Stromal cell of bone marrow (primary cell): Measurements from ENCODE around the gene GARNL3.

ENCODE experiments used
- DNase-seq: peaks from one replicate; pipeline ENCODE4 v3.0.0-alpha.2; 2012; ENCODE audit warnings: low read depth

The GARNL3 gene

DNA sequence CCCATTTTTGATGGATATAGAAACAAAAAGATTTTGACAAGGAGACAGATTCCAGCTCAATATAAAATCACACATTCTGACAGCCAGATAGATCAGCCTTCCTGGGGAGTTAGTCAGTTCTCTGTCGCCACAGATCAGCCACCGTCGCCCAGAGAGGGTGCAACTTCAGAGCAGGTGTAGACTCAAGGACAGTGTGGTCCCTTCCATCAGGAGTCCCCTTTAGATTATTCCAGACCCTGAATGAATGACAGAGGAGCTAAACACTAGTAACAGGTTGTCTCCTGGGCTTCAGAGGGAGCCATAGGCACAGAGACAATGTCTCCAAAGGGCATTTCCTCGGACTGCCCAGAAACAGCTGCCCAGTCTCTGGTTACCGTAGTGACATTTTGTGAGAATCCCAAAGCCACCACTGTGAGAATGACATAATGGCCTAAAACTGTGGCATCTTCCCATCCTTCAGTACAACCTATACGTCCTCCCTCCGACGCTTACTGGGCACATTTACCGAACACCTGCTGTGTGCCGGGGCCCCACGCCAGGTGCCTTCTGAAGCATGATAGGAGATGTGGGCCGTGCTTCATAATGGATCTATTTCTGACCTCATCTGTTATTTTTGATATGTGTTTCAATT is 85.0 kb downstream of the GARNL3 start:
- no peak for DNase-seq

DNA sequence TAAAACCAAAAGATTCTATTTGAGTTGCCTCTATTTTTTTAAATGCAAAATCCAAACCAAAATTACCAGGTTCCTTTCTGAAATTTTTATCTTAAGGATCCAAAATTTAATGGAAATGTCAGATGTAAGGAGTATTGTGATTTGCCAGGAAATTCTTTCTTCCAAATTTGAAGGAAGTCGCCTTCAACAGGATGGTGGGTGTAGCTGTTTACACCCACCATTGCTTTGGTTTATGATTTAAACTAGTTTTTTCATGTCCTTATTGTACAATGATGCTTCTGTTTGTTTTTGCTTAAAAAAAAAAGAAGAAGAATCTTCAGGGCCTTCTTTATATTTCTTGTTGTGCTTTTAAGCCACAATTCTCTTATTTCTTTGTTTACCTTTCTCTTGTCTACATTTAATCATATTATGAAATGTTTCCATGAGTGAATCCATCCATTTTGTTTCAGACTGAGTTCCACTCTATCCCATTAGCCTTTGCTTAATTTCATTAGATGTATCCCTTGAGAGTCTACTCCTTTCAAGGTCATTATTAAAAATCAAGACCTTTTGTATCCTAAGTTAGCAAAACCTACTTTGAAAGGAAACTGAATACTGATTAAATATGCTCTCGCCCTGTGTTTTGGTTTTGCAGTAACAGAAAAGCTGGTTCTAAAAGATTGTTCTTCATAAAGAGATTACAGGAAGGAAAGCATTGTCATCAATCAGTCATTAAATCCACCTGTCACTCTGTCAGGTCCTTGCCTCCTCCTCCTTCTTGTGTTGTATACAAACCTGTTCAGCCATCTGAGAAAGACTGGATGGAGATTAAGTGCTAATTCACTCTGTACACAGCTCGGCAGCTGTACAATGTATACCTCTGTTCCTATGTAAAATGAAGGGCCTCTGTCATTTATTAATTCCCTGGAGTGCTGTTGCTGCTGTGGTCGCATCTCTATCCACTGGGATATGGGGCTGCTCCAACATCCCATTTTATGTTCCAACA is 86.9 kb downstream of the GARNL3 start:
- DNase-seq = no peak

DNA sequence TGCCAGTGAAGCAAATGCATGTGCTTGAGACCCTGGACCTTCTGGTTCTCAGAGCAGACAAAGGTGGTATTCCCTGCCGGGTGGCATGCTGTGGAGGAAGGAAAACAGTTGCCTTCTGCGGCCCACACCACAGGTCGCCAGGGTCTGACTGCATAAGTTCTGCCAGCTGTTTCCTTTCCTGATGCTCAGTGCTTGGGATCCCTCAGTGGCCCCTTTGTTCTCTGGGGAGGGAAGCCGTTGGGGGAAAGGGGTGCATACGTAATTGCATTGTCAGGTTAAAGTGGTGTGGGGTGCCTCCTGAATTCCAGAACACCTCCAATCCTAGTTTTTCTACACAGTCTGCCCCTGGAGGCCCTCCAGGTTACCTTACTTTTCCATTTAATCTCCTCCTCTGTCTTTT is 89.3 kb downstream of the GARNL3 start:
- no peak for DNase-seq

DNA sequence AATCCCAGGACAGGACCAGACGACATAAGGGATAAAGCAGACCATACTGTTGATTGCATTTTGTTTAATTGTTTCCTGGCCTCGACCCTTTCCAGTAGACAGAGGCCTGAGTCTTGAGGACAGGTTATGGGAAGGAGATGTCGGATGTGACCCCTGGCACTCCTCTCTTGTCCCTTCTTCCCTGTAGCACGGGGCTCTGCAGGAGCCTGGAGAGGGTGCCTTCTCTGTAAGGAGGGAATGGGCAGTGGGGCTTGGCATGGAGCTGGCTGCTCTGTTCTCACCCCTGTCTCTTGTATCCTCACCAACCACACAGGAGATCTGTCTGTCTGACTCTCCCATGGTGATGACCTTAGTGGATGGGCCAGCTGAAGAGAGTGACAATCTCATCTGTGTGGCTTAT is 92.3 kb downstream of the GARNL3 start:
- no peak for DNase-seq

DNA sequence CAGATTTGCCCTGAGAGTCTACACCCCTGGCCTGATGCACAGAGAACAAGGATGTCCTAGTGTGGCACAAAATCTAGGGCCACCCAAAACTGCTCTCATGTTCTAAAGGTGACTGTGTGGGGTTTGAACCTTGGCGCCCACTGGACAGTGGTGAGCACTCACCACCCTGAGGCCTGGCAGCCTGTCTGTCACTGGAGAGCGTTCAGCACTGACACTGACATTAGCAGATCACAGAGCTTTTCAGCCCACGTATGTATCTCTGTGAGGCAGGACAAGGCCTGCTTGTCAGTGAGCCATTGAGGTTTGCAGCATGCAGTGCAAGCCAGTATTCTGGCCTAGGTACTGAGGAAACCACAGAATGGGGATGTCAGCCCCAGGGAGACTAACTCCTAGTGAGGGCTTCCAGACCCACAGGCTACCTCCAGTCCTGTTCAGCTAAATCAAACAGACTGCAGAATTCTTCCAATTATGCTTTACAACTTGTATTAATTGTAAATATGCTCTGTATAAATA is 93.5 kb downstream of the GARNL3 start:
- DNase-seq = no peak

DNA sequence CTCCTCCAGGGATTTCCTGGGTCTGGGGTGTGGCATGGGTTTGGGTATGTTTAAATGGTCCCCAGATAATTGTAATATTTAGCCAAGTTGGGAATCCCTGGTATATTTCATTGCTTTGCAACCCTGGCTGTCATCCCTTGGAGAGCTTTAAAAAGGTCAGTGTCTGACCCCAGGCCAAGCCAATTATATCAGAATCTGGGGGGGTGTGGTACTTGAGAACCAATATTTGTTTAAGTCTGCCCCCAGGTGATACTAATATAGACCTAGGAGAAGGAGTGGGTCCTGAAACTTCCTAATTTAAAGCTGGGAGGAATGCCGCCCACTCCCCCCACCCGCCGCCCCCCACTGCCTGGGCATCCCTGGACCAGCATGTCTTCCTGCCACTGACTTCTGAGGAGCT is 94.2 kb downstream of the GARNL3 start:
- no peak for DNase-seq

DNA sequence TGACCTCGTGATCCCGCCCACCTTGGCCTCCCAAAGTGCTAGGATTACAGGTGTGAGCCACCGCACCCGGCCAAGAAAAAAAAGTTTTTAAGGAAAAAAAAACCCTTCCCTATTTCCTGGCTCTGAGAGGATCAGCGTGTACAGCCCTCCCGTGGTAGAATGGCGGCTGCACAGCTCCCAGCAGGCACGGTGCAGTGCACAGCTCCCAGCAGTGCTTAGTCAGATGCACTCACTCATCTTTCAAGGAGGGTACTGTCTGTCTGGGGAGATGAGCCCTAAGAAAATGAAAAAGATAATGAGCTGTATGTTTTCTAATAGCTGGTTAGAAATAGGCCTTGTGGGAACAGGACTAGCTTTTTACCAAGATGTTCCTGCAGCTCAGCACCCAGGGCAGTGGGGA is 95.7 kb downstream of the GARNL3 start:
- DNase-seq = peak; percentile 21

DNA sequence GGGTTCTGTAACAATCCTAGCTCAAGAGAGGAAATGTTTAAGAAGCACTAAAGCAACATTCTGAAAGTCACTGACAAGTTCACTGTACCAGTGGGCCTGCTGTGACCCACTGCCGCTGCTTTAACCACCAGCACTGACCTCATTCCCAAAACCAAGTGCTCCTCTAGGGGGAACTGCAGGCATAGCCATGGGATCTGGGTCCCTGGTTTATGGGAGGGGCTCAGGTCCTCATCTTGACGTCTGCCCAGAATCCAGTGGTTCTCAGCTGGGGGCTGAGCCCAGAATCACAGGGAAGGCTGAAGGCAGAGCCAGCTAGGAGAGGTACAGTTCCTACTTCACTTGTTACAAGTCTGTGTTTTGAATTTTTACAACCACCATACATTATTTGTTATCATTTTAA is 96.3 kb downstream of the GARNL3 start:
- DNase-seq = no peak

DNA sequence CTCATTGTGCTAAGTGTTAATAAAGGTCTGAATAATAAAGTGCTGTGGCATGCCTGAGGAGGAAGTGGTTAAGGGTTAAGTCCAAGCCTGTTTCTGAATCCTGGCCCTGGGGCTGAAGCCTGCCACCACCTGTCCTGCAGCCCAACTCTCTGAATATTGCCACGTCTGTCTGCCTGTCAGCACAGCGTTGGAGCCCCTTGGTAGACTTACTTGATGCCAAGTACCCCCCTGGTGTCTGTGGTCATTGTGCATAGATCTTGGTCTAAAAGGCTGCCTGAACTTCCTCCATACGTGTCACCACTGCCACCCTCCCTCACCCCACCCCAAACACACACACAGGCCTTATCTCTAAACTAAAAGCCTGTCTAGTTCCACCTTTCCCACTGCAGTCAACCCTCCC is 97.0 kb downstream of the GARNL3 start:
- DNase-seq = no peak

DNA sequence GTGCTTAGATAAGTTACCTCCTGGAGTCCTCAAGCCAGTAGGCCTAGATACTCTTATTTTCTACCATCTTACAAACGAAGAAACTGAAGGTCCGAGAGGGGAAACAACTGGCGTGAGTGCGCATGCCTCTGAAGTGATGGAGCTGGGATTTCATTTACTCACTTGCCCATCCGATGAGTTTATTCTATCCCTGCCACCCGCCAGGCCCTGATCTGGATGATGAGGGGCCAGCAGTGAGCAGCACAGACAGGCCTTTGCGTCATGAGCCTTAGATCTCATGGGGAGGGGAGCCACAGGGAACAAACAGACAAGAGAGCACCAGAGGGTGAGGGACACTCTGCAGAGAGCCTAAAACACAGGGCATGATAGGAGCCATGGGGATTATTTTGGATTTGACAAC is 98.3 kb downstream of the GARNL3 start:
- no peak for DNase-seq

DNA sequence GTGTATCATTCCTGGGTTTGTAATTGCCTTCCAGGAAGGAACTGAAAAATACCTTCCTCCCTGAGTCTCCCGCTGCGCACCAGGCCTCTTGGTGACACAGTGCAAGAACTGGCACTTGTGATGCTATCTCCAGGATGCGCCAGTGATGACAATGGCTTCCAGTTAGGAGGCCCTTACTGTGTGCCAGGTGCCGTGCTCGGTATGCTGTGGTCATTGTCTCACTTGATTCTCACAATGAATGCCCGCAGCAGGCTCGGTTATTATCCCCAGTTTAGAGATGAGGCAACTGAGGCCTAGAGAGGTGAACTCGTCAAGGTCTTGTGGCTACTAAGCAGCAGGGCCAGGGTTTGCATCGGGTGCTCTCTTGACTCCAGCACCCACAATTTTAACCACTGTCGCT is 100.9 kb downstream of the GARNL3 start:
- no peak for DNase-seq

DNA sequence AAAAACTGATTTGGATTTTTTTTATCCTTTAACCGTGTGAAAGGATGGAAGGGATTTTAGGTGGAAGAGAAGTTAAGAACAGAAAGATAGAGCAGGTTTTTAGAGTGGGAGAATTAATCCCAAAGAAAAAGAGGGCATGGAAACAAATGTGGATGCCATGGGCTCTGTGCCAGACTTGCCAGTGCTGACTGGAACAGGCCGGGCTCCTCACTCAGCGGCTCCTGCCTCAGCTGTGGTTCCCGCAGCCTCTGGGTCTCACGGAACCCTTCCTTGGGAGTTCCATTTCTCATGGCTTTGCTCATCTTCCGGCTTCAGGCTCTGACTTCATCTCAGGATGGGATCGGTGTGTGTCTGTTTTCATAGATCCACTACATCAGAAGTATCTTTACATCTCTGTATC is 102.0 kb downstream of the GARNL3 start:
- DNase-seq = no peak

DNA sequence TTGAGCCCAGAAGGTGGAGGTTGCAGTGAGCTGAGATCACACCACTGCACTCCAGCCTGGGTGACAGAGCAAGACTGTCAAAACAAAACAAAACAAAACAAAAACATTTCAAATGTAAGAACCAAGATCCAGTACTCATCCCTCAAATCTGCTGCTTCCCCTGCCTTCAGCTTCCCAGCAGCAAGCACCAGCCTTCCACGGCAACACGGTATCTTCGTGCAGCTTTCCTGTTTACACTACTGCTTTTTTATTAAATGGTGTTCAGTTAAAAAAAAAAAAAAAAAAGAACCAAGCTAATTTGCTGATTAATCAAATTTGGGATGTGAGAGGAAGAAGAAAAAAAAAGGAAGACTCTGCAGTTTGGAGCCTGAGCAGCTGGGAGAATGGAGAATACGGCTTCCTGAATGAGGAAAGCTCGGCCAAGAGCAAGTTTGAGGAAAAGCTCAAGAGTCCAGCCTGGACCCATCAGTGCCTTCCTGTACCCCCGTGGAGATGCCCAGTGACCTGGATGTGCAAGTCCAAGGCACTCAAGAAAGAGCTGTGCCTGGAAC is 104.4 kb downstream of the GARNL3 start:
- no peak for DNase-seq

DNA sequence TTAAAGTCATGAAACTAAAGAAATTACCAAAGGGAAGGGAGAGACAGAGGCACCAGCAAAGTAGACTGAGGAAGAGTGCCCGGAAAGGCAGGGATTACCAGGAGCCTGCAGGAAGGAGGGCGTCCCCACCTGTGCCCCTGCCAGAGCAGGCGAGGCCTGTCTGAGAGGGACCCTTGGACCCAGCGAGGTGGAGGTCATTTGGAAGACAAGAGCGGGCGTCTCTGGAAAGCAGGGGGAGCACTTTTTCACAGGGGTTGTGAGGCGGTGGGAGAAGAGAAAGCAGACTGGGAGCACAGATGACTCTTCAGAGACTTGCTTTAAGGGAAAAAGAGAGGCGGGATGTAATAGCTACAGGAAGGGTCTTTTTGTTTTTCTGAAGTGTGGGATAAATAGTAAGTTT is 104.9 kb downstream of the GARNL3 start:
- no peak for DNase-seq

DNA sequence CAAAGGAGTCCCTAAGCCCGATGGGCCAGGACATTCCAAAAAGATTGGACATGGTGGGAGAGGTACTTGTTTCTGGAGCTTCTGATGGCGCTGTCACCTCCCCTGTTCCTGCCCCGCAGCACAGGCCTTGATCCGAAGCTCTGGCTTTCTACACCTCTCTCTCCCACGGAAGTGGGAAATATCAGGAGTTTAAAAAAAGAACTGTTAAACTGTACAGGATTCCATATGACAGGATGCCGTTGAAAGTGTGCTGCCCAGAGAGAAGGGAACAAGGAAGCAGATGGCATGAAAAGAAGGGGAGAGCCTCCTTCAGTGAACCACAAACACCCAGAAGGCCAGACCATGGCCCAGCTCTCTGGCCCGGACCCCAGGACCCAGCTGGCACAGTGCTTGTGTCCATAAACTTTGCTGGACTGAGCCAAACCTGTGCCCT is 105.6 kb downstream of the GARNL3 start:
- no peak for DNase-seq

DNA sequence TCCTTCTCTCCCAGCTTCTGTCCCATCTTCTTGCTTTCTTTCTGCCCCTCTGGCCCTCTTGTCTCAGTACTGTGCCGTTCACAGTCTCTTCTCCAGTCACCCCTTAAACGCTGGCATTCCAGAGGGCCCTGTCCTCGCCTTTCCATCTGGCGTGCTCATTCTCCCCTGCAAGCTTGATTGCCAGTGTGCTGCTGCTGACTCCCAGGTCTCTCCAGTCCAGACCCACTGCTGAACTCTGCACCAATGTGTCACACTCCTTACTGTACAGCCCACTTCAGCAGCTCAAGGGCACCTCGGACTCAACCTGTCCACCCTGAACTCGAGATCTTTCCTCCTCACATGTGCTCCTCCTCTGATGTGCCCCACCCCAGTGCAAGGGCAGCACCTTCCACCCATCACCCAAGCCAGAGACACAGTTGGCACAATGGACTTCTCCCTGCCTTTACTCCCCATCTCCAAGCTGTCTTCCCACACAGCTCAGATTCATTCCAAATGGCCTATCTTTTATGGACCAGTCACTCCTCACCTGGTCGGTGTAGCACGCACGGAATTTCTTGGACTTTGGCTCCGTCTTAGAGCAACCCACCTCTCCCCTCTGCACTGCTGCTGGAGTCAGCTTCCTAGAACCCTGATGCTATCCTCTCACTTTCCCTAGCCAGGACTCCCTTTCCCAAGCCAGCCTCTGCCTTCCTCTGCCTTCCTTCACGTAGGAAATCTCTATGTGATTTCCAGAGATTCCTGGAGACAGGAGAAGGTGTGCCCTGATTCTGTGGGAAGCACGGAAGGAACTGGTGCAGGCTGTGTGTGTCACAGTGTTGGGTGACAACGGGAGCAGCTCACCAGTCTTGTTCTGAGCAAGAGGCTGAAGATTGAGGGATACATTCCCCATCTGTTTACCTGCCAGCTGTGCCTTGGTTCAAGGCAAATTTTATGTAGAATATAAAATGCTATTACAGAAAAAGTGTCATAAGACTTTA is 106.4 kb downstream of the GARNL3 start:
- no peak for DNase-seq

DNA sequence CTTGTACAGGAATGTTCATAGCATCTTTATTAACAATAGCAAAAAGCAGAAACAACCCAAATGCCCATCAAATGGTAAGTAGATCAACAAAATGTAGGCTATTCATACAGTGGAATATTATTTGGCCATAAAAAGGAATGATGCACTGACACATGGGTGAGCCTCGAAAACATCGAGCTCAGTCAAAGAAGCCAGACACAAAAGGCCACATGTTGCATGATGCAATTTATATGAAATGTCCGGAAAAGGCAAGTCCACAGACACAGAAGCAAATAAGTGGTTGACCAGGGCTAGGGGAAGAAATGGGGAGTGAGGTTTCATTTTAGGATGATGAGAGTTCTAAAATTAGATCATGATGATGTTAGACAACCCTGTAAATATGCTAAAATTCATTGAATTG is 115.9 kb downstream of the GARNL3 start:
- no peak for DNase-seq

DNA sequence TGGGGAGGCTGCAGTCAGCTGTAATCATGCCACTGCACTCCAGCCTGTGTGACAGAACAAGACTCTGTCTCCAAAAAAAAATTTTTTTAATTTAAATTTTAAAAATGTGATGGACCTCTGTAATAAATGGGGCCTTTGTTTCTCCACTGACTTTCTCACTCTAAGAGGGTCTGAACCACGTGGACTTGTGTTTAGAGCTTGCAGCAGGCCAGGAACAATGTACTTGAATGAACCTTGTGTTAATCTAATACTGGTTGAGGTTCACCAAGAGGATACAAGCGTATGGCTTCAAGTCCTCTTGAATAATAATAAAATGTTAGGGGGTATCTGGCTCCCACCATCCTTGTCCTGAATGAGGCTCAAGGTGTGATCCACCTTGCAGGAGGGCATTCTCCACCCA is 118.0 kb downstream of the GARNL3 start:
- no peak for DNase-seq

DNA sequence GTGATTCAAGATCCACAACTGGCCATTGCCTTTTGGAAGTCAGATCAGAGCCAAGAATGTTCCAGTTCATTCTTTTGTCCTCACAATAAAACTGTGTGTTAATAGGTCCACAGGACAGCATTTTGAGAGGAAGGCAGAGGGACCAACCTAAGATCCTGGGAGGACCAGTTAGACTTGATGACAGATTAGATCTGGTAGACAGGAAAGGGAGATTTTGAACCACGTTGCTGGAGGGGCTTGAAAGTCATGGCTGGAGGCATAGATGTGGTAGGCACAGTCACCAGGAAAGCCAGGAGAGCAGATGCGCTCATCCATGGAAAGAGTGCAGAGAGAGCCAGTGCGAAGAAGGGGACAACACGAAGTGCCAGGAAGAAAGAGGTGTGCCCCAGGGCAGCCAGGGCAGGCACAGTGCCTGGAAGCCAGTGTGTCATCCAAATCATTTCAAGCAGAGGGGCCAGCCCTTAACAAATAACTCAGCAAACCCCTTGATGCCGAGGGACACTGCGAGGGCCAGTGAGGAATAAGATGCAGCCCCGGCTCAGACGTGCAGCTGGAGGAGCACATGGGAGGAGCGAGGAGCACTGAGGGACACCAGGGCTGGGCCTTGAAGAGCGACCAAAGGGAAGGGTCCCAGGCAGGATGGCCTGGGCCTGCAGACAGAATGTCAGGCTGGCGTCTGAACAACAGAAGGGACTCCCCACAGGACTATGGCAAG is 119.6 kb downstream of the GARNL3 start:
- no peak for DNase-seq

DNA sequence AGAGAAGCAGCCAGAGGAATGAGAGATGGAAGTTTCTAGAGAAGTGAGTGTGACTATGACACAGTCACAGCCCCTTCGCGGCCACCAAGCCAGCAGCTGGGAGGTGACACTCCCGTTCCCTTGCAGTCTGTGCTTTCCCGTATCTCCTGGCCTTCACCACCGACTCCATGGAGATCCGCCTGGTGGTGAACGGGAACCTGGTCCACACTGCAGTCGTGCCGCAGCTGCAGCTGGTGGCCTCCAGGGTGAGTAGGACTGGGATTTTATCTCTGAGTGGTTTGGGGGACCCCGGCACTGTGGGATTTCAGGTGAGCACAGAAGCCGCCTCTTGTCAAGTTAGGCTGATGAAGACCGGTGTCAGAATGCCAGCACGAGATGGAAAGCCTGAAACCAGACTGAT is 120.3 kb downstream of the GARNL3 start:
- no peak for DNase-seq

DNA sequence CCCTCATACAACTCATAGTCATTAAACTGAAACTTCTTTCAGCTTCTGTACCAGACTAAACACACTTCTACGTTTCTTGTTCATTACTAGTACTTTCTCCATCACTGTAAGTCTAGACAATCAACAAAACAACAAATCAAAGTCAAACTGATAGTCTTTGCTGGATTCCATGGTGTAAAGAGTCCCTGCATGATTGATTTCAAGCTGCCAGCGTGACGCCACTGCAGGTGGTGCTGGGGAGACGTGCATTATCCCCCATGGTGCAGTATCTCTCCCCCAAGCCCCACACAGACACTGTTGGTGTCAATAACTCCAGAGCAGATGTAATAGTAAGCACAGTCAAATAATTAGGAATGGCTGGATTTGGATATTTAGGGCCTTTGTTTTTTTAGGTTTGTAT is 121.7 kb downstream of the GARNL3 start:
- no peak for DNase-seq
